ENCODE results near the gene FAM184A. TPM values are rescaled to one million over a fixed set of nuclear protein-coding genes. Genes with fewer than 3 reads are reported as not detected.

The FAM184A gene
- total RNA-seq, 1 donor from 2014 or later = 3.4 TPM

GRCh38 chr6:118959903-118960302 is 118.6 kb downstream of the FAM184A start:
- H3K27me3 ChIP-seq = no peaks in the 10 kb centered on the region
- DNase-seq (ENCODE audit: extremely low spot score in 2 of 2) = no peak

GRCh38 chr6:118953391-118953790 is 125.1 kb downstream of the FAM184A start:
- Histone ChIP-seq H3K4me3 (no peak overlapping the region), H3K27me3 (no peaks in the 10 kb centered on the region), H3K4me1 (no peaks in the 10 kb centered on the region), H3K9me3 (no peaks in the 10 kb centered on the region), H3K27ac (no peak overlapping the region), H3K36me3 (no peaks in the 10 kb centered on the region)
- no peak for DNase-seq (ENCODE audit: extremely low spot score in 2 of 2)
- TF ChIP-seq CTCF (IDR thresholded peaks at IDR 0.05) (no peak), POLR2AphosphoS5 (IDR thresholded peaks at IDR 0.05; ENCODE audit: insufficient read depth in 1 of 2, low read depth in 1 of 2) (no peak), POLR2A (IDR thresholded peaks at IDR 0.05) (no peak)
- intact Hi-C loops (cut with DNase I) = no loop called here

More at GRCh38 chr6:118959903-118960302, 118.6 kb downstream of the FAM184A start:
- Histone ChIP-seq H3K27ac (no peak overlapping the region), H3K9me3 (no peaks in the 10 kb centered on the region), H3K4me3 (no peak overlapping the region), H3K36me3 (no peaks in the 10 kb centered on the region), H3K4me1 (no peaks in the 10 kb centered on the region)
- intact Hi-C loops (cut with DNase I) = no loop called here
- TF ChIP-seq POLR2AphosphoS5 (IDR thresholded peaks at IDR 0.05; ENCODE audit: insufficient read depth in 1 of 2, low read depth in 1 of 2) (no peak), POLR2A (IDR thresholded peaks at IDR 0.05) (no peak), CTCF (IDR thresholded peaks at IDR 0.05) (no peak)

GRCh38 chr6:118952683-118953082 is 125.8 kb downstream of the FAM184A start:
- DNase-seq (ENCODE audit: extremely low spot score in 2 of 2) = no peak
- Histone ChIP-seq H3K4me3 (no peak overlapping the region), H3K27me3 (no peaks in the 10 kb centered on the region), H3K27ac (no peak overlapping the region), H3K9me3 (no peaks in the 10 kb centered on the region), H3K36me3 (no peaks in the 10 kb centered on the region), H3K4me1 (no peaks in the 10 kb centered on the region)
- intact Hi-C loops (cut with DNase I) = no loop called here
- TF ChIP-seq CTCF (IDR thresholded peaks at IDR 0.05) (no peak), POLR2AphosphoS5 (IDR thresholded peaks at IDR 0.05; ENCODE audit: insufficient read depth in 1 of 2, low read depth in 1 of 2) (no peak), POLR2A (IDR thresholded peaks at IDR 0.05) (no peak)

- Histone ChIP-seq H3K27ac (no peak overlapping the region), H3K36me3 (no peaks in the 10 kb centered on the region), H3K27me3 (no peaks in the 10 kb centered on the region), H3K4me1 (no peaks in the 10 kb centered on the region), H3K9me3 (peaks cover 2% of the 10 kb centered on the region), H3K4me3 (no peak overlapping the region)
- no peak for DNase-seq (ENCODE audit: extremely low spot score in 2 of 2)
- intact Hi-C loops (cut with DNase I) = loop anchor here (5.0 kb wide), 1 partner anchor 878 kb away; no protein-coding TSS in a partner anchor
- no peak for TF ChIP-seq POLR2A (IDR thresholded peaks at IDR 0.05)
- no peak for TF ChIP-seq POLR2AphosphoS5 (IDR thresholded peaks at IDR 0.05; ENCODE audit: insufficient read depth in 1 of 2, low read depth in 1 of 2)
- no peak for TF ChIP-seq CTCF (IDR thresholded peaks at IDR 0.05)
These were observed 133.2 kb downstream of the FAM184A start for GRCh38 chr6:118945217-118945616.

GRCh38 chr6:118940770-118941169 is 137.7 kb downstream of the FAM184A start:
- DNase-seq (ENCODE audit: extremely low spot score in 2 of 2) = peak in 1 of 2 donors; percentile 87
- TF ChIP-seq POLR2AphosphoS5 (IDR thresholded peaks at IDR 0.05; ENCODE audit: insufficient read depth in 1 of 2, low read depth in 1 of 2) (no peak), POLR2A (IDR thresholded peaks at IDR 0.05) (no peak), CTCF (IDR thresholded peaks at IDR 0.05) (no peak)
- Histone ChIP-seq H3K27ac (no peak overlapping the region), H3K9me3 (peaks cover 2% of the 10 kb centered on the region), H3K4me3 (no peak overlapping the region), H3K4me1 (peaks cover 2% of the 10 kb centered on the region), H3K27me3 (no peaks in the 10 kb centered on the region), H3K36me3 (no peaks in the 10 kb centered on the region)
- intact Hi-C loops (cut with DNase I) = no loop called here
